GM18951 (cell line): ENCODE measurements around the gene MARK3.

ENCODE experiments used
- POLR2A ChIP-seq: IDR thresholded peaks from 4 replicates; pipeline ENCODE4 v1.6.1; 2011; ENCODE audit warnings: mild to moderate bottlenecking; ENCODE audit not compliant: insufficient read length, insufficient read depth; ENCODE audit errors: extremely low read depth
- in situ Hi-C: fragments of 300-500 bp; cut with MboI; formaldehyde crosslinking; loops from one replicate; pipeline ENCODE4 v1.12.0; 2022; ENCODE audit warnings: low sequenced_read_pairs, mixed read lengths, inconsistent platforms; ENCODE audit not compliant: unreplicated experiment

The MARK3 gene

GRCh38 chr14:103514596-103515421, 129.6 kb downstream of the MARK3 start:
- TF ChIP-seq POLR2A, result no peak
- in situ Hi-C loops, result no loop called here

- TF ChIP-seq POLR2A, result no peak
- in situ Hi-C loops, result no loop called here
Observed at GRCh38 chr14:103516426-103517173, 131.4 kb downstream of the MARK3 start.

DNA sequence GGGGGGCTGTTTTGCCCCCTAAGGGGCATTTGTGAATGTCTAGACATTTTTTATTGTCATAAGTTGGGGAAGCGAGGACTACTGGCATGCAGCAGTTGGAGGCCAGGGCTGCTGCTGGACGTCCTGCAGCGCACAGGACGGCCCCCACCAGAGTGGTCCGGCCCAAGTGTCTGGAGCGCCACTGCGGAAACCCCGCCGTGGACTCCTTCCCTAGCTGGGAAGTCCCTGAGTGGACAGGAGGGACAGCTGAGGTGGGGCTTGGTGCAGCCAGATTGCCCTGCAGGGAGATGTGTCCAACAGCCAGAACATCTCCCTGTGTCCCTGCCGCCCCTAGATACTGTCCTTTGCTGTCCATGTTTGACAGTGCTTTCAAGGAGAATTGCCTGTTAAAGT, 132.0 kb downstream of the MARK3 start:
- TF ChIP-seq POLR2A, result no peak
- in situ Hi-C loops, result no loop called here

DNA sequence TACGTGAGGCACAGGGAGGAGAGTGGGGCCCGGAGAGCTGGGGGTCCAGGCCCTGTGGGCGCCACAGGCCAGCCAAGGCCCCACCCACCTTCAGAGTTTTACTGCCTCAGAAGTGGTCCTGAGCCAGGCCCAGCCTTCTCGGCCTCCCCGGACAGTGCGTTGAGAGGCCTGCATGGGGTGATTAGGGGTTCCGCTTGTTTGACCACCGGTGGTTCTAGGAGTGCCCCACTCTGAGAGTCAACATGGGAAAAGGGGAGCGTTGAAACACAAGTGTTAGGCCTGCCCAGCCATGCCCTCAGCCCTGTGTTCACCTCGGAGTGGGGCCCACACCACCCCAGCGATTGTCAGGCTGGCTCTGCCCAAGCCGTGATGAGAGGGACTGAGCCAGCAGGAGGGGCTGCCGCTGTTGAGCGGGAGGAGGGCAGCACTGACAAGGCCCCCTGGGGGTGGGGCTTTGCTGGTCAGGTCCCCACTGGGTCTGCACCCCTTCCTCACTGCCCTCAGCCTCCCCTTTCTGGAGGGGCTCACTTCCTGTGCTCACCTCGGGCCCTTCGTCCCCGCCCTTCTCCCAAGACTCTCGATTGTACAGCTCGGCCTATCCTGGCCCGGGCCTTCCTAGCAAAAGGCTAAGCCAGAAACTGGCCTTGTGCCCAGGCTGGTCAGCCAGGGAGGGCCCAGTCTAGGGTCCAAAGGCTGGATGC, 132.7 kb downstream of the MARK3 start:
- TF ChIP-seq POLR2A, result no peak

GRCh38 chr14:103518422-103519042, 133.3 kb downstream of the MARK3 start:
- in situ Hi-C loops, result no loop called here
- TF ChIP-seq POLR2A, result no peak

More for the DNA sequence above, 132.7 kb downstream of the MARK3 start:
- in situ Hi-C loops, result no loop called here

DNA sequence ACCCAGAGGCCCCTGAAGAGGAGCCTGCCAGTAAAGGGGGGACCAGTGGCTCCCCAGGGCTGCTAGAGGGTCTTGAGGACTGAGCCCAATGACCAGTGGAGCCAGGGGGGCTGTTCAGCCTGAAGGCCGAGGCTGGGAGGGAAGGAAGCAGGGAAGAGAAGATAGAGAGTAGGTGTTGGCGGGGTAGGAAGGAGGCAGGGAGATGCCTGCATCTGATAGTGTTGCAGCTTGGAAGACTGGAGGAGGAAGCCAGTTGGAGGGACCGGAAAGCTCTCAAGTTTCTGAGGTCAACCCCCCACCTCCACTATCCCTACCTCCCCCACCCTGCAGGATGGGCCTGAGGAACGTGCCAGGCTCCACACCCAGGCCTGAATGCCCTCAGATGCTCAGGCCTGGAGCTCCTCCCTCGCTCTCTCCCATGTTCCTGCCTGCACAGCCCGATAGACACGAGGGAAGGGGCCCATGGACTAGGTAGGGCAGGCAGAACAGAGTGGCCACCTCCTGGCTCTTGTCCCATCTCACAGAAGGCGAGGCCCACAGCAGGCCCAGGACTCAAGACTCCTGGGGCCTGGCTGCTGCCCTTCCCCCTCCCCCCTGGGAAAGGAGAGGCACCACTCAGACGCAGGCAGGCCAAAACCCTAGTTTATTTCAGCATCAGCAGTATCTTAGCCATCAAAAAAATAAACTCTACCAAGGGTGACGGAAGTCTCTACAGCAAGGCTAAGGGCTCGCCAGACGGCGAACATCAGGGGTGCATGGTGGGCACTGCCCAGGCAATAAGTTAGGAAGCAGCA, 134.0 kb downstream of the MARK3 start:
- in situ Hi-C loops, result no loop called here
- TF ChIP-seq POLR2A, result no peak

GRCh38 chr14:103519837-103520212, 134.6 kb downstream of the MARK3 start:
- in situ Hi-C loops, result no loop called here
- TF ChIP-seq POLR2A, result no peak

DNA sequence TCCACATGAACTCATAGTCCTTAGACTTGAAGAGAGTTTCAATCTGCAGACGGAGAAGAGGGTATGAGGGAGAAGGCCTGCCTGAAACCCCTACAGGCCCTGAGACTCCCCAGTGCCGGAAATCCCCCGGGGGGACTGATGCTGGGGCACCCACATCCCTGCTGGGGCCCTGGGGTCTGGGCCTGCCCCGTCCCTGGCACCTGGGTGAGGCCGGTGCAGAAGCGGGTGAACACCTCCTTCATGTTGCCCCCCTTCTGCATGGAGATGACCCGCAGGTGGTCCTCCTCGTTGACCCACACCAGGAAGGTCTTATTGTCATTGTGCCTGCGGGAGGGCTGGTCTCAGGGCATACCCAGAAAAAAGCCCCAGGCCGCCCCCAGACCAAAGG, 135.0 kb downstream of the MARK3 start:
- TF ChIP-seq POLR2A, result no peak
- in situ Hi-C loops, result no loop called here

GRCh38 chr14:103520657-103521437, 135.6 kb downstream of the MARK3 start:
- in situ Hi-C loops, result no loop called here
- no peak for TF ChIP-seq POLR2A

DNA sequence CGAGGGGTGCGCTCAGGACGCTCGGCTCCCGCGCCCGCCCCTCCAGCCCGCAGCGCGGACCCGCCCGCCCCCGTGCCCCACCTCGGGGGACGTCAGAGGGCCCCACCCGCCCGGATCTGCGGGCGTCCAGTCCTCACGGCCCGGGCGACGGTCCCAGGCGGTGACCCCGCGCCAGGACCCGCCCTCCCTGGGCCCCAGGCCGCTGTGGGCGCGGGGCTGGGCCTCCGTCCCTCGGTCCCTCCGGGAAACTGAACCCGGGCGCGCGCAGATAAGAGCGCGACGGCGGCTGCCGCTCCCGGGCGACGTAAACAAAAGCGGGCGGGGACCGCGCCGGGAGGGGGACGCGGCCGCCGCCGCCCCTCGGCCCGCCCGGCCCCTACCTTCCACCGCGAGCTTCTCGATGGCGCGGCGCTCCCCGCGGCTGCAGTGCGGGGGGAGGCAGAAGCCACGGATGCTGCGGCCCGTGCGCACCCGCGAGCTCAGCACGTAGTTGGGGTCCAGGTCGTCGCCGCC, 136.3 kb downstream of the MARK3 start:
- no peak for TF ChIP-seq POLR2A
- in situ Hi-C loops, result no loop called here

- no peak for TF ChIP-seq POLR2A
- in situ Hi-C loops, result no loop called here
Observed at GRCh38 chr14:103521951-103522563, 136.8 kb downstream of the MARK3 start.
